GM19397 (cell line): ENCODE data around the gene PARD3.
"Not testable (repeated sequence)": the region's sequence is repeated elsewhere in the genome, so short reads cannot be mapped to it uniquely, and the experiment has no call there.

Experiments
- ATAC-seq: cut with Tn5 transposase; IDR thresholded peaks from one replicate; pipeline ENCODE4 v1.9.1; 2021; ENCODE audit warnings: mild to moderate bottlenecking, moderate library complexity; ENCODE audit not compliant: unreplicated experiment

PARD3 gene

GRCh38 chr10:34290412-34291081 is 524.5 kb downstream of the PARD3 start:
- no peak for ATAC-seq

GRCh38 chr10:34288634-34289033 is 526.5 kb downstream of the PARD3 start:
- ATAC-seq: no peak

GRCh38 chr10:34286136-34286739 is 528.9 kb downstream of the PARD3 start:
- ATAC-seq: no peak

GRCh38 chr10:34281661-34282582 is 533.2 kb downstream of the PARD3 start:
- no peak for ATAC-seq

- ATAC-seq: no peak
Measured at GRCh38 chr10:34280599-34281374, 534.3 kb downstream of the PARD3 start.

GRCh38 chr10:34275626-34276130 is 539.4 kb downstream of the PARD3 start:
- ATAC-seq: no peak

GRCh38 chr10:34274906-34275305 is 540.2 kb downstream of the PARD3 start:
- ATAC-seq: no peak

GRCh38 chr10:34273340-34273739 is 541.8 kb downstream of the PARD3 start:
- no peak for ATAC-seq

GRCh38 chr10:34272316-34272715 is 542.8 kb downstream of the PARD3 start:
- ATAC-seq: no peak

GRCh38 chr10:34268410-34268809 is 546.7 kb downstream of the PARD3 start:
- not testable (repeated sequence) for ATAC-seq

- no peak for ATAC-seq
Measured at GRCh38 chr10:34262985-34263384, 552.1 kb downstream of the PARD3 start.

- no peak for ATAC-seq
Measured at GRCh38 chr10:34260904-34261303, 554.2 kb downstream of the PARD3 start.

- no peak for ATAC-seq
Measured at GRCh38 chr10:34256216-34256615, 558.9 kb downstream of the PARD3 start.

GRCh38 chr10:34255035-34255434 is 560.1 kb downstream of the PARD3 start:
- ATAC-seq: no peak

- ATAC-seq: peak; percentile 81
Measured at GRCh38 chr10:34254596-34254995, 560.5 kb downstream of the PARD3 start.

- no peak for ATAC-seq
Measured at GRCh38 chr10:34252111-34252510, 563.0 kb downstream of the PARD3 start.

GRCh38 chr10:34251177-34251576 is 563.9 kb downstream of the PARD3 start:
- no peak for ATAC-seq

- no peak for ATAC-seq
Measured at GRCh38 chr10:34250722-34251121, 564.4 kb downstream of the PARD3 start.

- ATAC-seq: no peak
Measured at GRCh38 chr10:34249634-34250033, 565.5 kb downstream of the PARD3 start.

- ATAC-seq: no peak
Measured at GRCh38 chr10:34247560-34247959, 567.5 kb downstream of the PARD3 start.
